H1 (cell line): ENCODE measurements around the gene UBAP2. TPM values are rescaled to one million over a fixed set of nuclear protein-coding genes. Genes with fewer than 3 reads are reported as not detected.

Source experiments
- RAD21 ChIP-seq, 2 experiments: IDR thresholded peaks in 1 of 2; conservative IDR thresholded peaks in 1 of 2; 2 replicates each; pipeline ENCODE4 v1.6.1; 2011; ENCODE audit warnings: low read depth in 2 of 2, low read length in 2 of 2, improper control_type of control experiment in 1 of 2, inconsistent platforms in 1 of 2, mild to moderate bottlenecking in 1 of 2, moderate library complexity in 1 of 2
- polyA plus RNA-seq, 7 experiments: library from polyadenylated mRNA; depleted of rRNA in 3 of 7; stranded (reverse) in 5 of 7; unstranded in 2 of 7; fragments of >200 nt in 5 of 7; fragments of 200-250 nt in 2 of 7; gene quantifications; 1 replicate in 5 of 7; 2 replicates in 1 of 7; 4 replicates in 1 of 7; pipeline versions ENCODE4 v1.2.1 to v1.2.3, GENCODE V29; 2011 to 2013; ENCODE audit warnings: missing spikeins in 2 of 7, mixed read lengths in 2 of 7
- total RNA-seq: library from RNA; stranded (reverse); fragmentation: NEBNext Ultra II Directional; extraction: Animal tissue kit (Norgen Biotek cat#: 25700); gene quantifications from 2 replicates; pipeline ENCODE4 v1.2.1, GENCODE V29; 2021

Gene UBAP2
- total and polyA plus RNA-seq, 2 of the 8 experiments (the other 6 are each of a cell fraction or from before 2014, with no cell fraction given), result 75.0 to 81.4 TPM

DNA sequence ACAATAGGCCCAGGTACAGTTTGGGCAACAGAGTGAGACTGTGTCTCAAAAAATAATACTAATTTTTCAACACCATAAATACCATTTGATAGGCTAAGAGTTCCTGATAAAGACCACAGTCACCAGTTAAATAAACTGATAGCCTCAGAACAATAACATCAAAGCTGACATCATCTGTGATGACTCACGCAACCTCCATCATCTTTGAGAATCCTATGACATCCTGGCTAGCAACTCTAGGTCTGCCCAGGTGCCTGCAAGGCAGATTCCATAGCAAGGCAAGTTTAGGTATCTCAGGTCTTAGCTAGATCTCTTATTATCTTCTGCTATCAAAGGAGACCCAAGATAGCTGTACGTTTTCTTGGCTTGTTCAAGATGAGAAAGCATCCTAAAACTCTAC, 30.5 kb upstream of the UBAP2 start (continued):
- no peak for TF ChIP-seq RAD21 (IDR thresholded peaks at IDR 0.05 in 1 of 2, conservative IDR thresholded peaks at IDR 0.05 in 1 of 2; ENCODE audit: low read depth in 2 of 2, low read length in 2 of 2)
